Measurements from ENCODE around the gene LCE6A.
A peak's percentile ranks its signal among the peaks of the same experiment; 100 is the strongest.

The LCE6A gene

DNA sequence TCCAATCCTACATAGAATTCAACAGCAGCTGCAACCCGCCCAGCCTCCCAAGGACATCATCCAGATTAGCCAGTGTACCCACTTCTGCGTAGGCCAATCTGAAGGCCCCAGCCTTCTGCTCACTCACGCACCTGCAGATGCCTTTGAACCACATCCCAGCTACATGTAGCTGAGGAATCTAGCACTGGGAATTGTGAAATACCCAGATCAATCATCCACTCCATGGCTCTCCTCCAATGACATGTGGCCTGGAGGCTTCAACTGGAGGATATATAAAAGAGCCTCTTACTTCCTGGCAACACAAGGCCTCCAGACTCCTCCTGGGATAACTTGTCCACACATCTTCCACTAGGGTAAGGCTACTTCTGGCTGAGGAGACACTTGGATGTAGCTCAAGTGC lies at the start of gene LCE6A:
Gene LCE6A (plus strand): TSS at position 301 of the 400 bp plus-strand sequence. CDS start 665 bp downstream, outside the sequence.
- no peak for DNase-seq

- DNase-seq = no peak
Observed at GRCh38 chr1:152795686-152796085, 47.0 kb upstream of the LCE6A start.

DNA sequence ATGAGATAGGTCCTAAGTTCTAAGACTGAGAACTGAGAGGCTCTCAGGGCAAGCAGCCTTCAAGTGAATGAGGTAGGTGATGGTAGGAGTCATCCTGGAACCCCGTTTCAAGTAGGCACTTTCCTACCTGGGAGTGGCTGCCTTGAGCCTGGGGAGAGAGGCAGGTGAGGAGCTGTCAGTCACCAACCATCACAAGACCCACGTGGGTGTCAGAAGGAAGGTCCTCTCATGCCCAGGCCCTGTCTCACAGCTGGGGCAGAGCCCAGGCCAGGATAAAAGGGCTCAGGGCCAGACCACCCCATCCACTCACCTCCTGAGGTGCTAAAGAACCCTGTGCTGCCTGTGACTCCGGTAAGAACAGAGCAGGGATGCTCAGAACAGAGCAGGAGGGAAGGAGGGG lies 46.2 kb upstream of the LCE6A start, which contains the start of gene LCE1D:
Gene LCE1D (plus strand): TSS at position 301 of the 400 bp plus-strand sequence. CDS start 1,074 bp downstream, outside the sequence.
- DNase-seq = no peak

DNA sequence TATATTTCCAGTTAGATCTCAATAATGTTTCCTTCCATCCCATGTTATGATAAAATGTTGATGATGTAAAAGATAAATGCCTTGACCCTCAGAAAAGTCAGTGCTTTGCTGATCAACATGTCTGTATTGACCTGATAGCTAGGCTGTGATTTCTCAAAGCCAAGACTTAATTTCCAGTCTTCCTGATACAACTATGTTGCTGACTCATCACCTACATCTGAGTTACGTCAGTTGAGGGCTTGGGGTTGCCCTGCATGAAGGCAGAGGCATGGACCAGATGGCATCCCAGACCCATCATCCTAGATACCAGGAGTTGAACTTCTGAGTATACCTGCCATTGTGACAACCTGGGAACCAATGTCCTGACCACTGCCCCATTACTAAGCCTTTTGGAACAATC lies 41.3 kb upstream of the LCE6A start:
- no peak for DNase-seq

DNA sequence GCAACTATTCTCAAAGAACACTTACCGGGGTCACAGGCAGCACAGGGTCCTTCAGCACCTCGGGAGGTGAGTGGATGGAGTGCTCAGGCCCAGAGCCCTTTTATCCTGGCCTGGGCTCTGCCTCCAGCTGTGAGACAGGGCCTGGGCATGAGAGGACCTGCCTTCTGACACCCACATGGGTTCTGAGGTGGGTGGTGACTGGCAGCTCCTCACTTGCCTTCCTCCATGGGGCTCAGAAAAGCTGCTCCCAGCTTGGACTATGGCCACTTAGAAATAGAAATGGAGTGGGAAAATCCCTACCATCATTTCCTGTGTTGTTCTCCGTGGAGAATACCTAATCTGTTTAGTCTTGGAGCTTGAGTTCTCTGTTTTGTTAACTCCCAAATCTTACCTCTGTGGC lies 36.1 kb upstream of the LCE6A start, which contains the start of gene LCE1C:
Gene LCE1C (minus strand): TSS at position 76 of the 400 bp plus-strand sequence. CDS start 1,173 bp downstream, outside the sequence.
- no peak for DNase-seq

- no peak for DNase-seq
Observed at GRCh38 chr1:152811050-152811449, 31.6 kb upstream of the LCE6A start.

DNA sequence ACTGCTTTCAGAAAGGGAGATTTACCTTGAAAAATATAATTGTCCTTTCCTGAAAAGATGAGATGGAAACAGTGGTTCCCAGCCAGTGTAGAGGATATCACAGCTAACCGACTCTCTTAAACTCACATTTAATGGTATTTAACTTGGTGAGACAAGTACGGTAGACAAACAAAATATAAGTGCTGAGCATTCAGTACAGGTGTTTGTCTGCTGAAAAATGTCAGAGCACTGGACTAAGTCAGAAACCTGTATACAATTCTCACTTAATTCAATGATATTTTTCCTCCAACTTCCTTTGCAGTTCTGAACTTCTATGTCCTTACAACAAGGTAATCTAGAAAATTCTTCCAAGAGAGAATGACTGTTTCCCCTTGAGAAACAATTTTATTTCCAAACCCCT lies 31.0 kb upstream of the LCE6A start, which contains the start of gene LCE1B:
Gene LCE1B (plus strand): TSS at position 301 of the 400 bp plus-strand sequence. CDS start 476 bp downstream, outside the sequence.
- no peak for DNase-seq

GRCh38 chr1:152817309-152817708 lies 25.3 kb upstream of the LCE6A start:
- DNase-seq = no peak

GRCh38 chr1:152823294-152823693 lies 19.4 kb upstream of the LCE6A start:
- no peak for DNase-seq

DNA sequence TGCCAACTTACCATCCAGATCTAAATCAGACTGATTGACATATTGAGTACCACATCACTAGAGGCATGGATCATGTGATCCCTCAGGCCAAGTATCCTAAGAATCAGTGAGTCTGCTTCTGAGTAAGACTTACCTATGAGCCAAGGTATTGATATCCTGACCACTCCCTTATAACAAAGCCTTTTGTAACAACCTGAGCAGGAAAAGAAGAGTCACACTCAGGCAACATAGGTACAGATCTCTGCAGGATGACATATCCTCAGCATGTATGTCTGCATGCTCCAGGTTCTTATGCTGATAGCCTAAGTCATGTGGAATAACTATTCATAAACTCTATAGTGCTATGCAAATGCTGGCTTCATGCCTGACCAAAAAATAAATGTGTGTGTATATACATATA lies 17.7 kb upstream of the LCE6A start:
- no peak for DNase-seq

DNA sequence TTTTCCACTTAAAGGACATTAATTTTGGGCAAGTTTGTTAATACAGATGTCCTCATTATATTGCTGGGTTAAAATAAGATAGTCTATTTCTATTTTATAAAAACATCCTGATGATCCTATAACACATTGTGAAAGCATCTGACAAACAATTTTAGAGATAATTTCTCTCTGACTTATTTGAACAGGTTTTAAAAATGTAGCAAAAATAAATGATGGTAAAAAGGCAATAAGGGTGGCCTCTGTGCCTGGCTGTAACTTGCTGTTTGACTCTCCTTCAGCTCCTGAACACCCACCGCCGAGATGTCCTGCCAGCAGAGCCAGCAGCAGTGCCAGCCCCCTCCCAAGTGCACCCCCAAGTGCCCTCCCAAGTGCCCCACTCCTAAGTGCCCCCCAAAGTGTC lies 15.5 kb upstream of the LCE6A start, which contains the start of gene LCE1A:
Gene LCE1A (plus strand): TSS at position 301 of the 400 bp plus-strand sequence. CDS start 0 bp downstream, at position 301.
- no peak for DNase-seq

GRCh38 chr1:152836870-152837269 lies 5.8 kb upstream of the LCE6A start:
- DNase-seq = no peak

DNA sequence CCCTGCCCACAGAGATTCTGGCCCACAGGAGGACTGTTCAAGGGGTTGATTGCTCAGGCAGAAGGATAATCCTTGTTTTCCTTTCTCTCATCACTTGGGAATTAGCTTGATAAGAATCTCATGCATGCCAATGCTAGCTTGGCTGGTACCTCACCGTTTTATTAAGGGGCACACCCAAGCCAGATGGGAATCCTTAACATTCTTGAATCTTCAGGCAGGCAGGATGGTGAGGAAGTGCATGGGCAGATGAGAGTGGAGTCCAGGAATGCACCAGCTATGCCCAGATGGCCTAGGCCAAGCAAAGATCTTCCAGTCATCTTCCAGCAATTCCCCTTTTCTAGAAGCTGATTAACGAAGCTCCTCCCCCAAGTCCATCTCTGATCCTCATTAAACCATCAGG lies 13.0 kb downstream of the LCE6A start:
- no peak for DNase-seq

DNA sequence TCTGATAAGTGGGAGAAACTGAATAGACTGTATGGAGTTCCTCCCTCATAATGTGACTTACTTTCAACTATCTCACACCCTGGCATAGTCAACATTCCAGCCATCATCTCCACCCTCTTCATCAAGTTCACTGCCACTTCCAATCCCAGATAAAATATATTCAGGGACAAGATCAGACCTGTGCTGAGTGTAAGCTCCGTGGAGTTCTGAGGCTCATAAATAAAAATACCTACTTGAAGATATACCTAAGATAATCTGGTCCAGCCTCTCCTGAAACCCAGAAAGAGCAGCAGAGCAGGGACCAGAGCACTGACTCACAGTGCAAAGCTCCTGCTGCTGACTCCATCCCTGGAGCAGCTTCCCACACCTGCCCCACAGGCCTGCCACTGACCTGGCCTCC lies 15.4 kb downstream of the LCE6A start:
- DNase-seq = no peak

- no peak for DNase-seq
Observed at GRCh38 chr1:152859696-152860095, 17.0 kb downstream of the LCE6A start, which contains the start of gene LCE7A. Gene LCE7A (plus strand): TSS chr1:152859996. CDS start chr1:152860698, 702 bp downstream.

DNA sequence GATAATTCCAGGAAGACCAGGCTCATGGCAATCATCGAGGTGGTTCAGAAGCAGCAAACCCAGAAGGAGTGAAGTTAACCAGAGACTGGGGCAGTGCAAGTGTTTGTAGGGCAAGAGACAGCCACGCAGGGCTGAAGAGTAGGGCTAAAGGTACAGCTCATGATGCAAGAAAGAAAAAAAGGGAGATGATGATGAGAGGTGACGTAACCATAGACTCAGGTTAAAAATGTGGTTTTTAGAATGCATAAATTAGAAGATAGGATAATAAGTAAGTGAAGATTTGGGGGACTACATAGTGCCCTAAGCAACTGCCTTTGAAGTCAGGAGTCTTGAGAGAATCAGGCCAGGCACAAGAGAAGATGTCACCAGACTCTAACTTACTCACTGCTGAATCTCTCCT lies 17.5 kb downstream of the LCE6A start:
- DNase-seq = no peak

DNA sequence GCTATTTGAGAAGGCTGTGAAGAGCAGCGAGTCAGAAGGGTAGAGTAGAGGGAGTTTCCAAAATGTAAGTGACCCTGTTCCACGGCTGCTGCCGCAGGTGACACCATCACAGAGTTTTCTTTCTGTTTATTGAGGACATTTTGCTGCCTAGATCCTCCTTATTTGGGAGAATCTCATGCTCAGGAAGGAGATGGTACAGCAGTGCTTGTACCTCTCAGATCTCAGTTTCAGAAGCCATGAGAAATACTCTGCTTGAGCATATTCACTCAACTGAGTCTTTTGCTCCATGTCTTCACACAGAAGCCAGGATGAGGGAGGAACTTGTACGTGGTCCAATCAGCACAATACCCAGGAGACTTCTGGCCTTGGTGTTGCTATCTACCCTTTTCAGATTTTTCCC lies 18.7 kb downstream of the LCE6A start:
- DNase-seq = no peak

- DNase-seq = no peak
Observed at GRCh38 chr1:152864443-152864842, 21.8 kb downstream of the LCE6A start.

GRCh38 chr1:152866321-152866720 lies 23.7 kb downstream of the LCE6A start:
- DNase-seq = no peak

- DNase-seq = peak; percentile 44
Observed at GRCh38 chr1:152869808-152870419, 27.3 kb downstream of the LCE6A start.

DNA sequence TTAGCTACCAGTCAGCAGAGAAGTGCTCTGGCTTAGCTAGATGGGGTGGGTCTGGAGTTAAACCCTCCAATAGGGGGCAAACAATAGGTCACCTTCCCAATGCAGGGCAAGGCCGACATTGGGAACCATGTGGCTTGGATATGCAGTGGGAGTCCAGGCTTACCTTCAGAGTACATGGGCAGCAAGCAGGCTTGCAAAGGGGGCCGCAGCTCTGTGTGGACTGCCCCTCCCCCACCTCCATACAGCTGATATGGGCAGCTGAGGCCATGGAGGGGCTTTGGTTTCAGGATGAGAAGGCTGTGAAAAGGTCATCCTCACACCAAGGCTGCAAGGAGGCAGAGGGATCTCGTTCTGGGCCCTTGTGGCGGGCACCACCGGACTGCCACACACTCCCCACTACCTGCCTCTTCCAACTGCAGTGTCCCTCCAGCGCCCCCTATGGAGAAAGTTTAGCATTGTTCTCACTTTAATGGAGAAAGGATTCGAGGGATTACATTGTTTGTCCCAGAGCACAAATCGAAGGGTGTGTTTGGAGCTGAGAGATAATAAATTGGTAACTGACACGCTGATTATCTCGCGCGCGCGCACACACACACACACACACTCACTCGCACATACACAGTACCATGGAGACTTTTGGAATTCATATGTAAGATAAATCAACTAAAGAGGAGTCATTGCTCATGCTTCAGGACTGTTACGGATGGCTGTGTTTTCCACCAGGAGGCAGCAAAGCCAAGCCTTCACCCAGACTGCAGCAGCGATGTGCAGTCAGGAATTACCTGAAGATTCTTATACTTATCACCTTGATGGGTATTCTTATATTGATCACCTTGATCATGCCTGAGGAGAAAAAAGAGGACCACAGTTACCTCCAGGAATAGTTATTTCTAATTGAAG lies 28.4 kb downstream of the LCE6A start:
- DNase-seq = no peak

- DNase-seq = no peak
Observed at GRCh38 chr1:152871731-152872126, 29.1 kb downstream of the LCE6A start.

DNA sequence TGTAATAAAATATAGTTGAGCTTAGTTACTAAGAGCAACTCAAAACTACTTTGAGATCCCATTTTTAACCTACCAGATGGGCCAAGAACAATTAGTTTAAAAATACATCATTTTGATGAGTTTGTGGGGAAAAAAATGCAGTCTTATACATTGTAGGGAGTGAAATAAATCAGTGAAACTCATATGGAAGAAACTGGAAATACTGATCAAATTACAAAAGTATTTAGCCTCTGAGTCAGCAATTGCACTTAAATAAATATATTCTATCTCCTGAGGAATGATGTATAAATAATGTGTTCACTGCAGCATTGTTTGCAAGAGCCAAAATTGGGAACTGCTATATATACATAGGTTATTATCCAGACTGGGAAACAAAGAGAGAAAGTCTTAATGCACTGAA lies 30.8 kb downstream of the LCE6A start:
- no peak for DNase-seq

DNA sequence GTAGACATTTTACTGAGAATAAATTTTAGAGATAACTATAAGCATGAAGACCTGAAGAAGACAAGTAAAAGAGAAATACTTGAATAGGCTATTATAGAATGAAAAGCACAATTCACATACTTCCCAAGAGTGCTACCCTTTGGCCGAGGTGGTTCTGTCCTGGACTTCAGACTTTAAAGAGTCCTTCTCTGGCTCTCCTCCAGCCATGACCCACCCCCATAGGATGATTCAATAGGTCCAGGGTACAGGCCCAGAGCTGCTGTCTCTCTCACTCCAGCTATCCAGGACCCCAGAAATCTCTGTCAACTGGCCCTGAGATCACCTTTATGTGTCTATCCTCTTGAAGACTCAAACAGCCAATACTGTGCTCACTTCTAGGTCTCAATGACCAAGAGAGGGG lies 34.2 kb downstream of the LCE6A start:
- no peak for DNase-seq

Data from NCI-H510A treated with DMSO at 0.1 percent for 48 hours (cell line).